WTC11 (cell line): ENCODE measurements around the gene CADM2.

ENCODE experiments used
- CTCF ChIP-seq: fragments of 200-600 bp; IDR thresholded peaks from 2 replicates; pipeline ENCODE4 v1.8.0; 2022; ENCODE audit warnings: antibody characterized with exemption
- ESRRA ChIP-seq: sonication (generic); formaldehyde crosslinking; IDR thresholded peaks from 2 replicates; pipeline ENCODE4 v1.8.1; 2022; ENCODE audit warnings: mild to moderate bottlenecking, missing genetic modification reagents, borderline replicate concordance
- NFYB ChIP-seq: sonication (generic); formaldehyde crosslinking; conservative IDR thresholded peaks from 2 replicates; pipeline ENCODE4 v1.8.0; 2022; ENCODE audit warnings: low read depth, missing genetic modification reagents
- NR3C1 ChIP-seq: sonication (generic); formaldehyde crosslinking; conservative IDR thresholded peaks from 2 replicates; pipeline ENCODE4 v1.8.1; 2023; ENCODE audit warnings: low read depth, mild to moderate bottlenecking, missing genetic modification reagents
- ZNF423 ChIP-seq: fragments of 250-450 bp; sonication (Bioruptor Pico); IDR thresholded peaks from 2 replicates; pipeline ENCODE4 v2.1.2; 2022; ENCODE audit warnings: mild to moderate bottlenecking, moderate library complexity

- TF ChIP-seq CTCF (no peak), ZNF423 (CRISPR knock-in tag) (no peak), ESRRA (no peak), NR3C1 (CRISPR knock-in tag) (no peak), NFYB (no peak)
Measured at GRCh38 chr3:85364296-85364909, 405.6 kb downstream of the CADM2 start.
